Hepatocyte (in vitro differentiated cells): ENCODE measurements around the gene LCE2A. TPM values are rescaled to one million over a fixed set of nuclear protein-coding genes. Genes with fewer than 3 reads are reported as not detected.

Experiments
- DNase-seq: peaks from one replicate; pipeline ENCODE4 v3.0.0-alpha.2; 2016; ENCODE audit warnings: low spot score
- H2AFZ ChIP-seq: fragments of 200-600 bp; sonication (generic); 2 replicates; pipeline ENCODE4 v1.6.0; 2016; ENCODE audit warnings: antibody characterized with exemption, mild to moderate bottlenecking
- H3K27ac ChIP-seq: fragments of 200-600 bp; sonication (generic); 2 replicates; pipeline ENCODE4 v1.5.1; 2016; ENCODE audit warnings: mild to moderate bottlenecking
- H3K27me3 ChIP-seq: fragments of 200-600 bp; sonication (generic); 2 replicates; pipeline ENCODE4 v1.6.1; 2016
- H3K36me3 ChIP-seq: fragments of 200-600 bp; sonication (generic); replicated peaks from 2 replicates; pipeline ENCODE4 v1.5.1; 2016; ENCODE audit warnings: low read depth; ENCODE audit not compliant: insufficient read depth
- H3K4me1 ChIP-seq: fragments of 200-600 bp; sonication (generic); 2 replicates; pipeline ENCODE4 v1.5.1; 2016; ENCODE audit warnings: mild to moderate bottlenecking, moderate library complexity; ENCODE audit not compliant: insufficient read depth
- H3K4me2 ChIP-seq: fragments of 200-600 bp; sonication (generic); 2 replicates; pipeline ENCODE4 v1.6.0; 2016
- H3K4me3 ChIP-seq: fragments of 200-600 bp; sonication (generic); 2 replicates; pipeline ENCODE4 v1.5.1; 2016; ENCODE audit warnings: mild to moderate bottlenecking
- H3K79me2 ChIP-seq: fragments of 200-600 bp; sonication (generic); 2 replicates; pipeline ENCODE4 v1.6.0; 2017; ENCODE audit warnings: mild to moderate bottlenecking
- H3K9me2 ChIP-seq: fragments of 200-600 bp; sonication (generic); replicated peaks from 2 replicates; pipeline ENCODE4 v1.6.0; 2017; ENCODE audit warnings: mild to moderate bottlenecking; ENCODE audit not compliant: insufficient read depth
- H3K9me3 ChIP-seq: fragments of 200-600 bp; sonication (generic); 2 replicates; pipeline ENCODE4 v1.5.1; 2016; ENCODE audit warnings: low read depth, mild to moderate bottlenecking
- H4K20me1 ChIP-seq: fragments of 200-600 bp; sonication (generic); 2 replicates; pipeline ENCODE4 v1.6.0; 2016; ENCODE audit warnings: mild to moderate bottlenecking; ENCODE audit not compliant: insufficient read depth, poor library complexity, severe bottlenecking
- EZH2 ChIP-seq: fragments of 200-600 bp; sonication (generic); IDR thresholded peaks from 2 replicates; pipeline ENCODE4 v1.6.1; 2016; ENCODE audit warnings: antibody characterized with exemption, mild to moderate bottlenecking, borderline replicate concordance
- EZH2phosphoT487 ChIP-seq: fragments of 200-600 bp; sonication (generic); IDR thresholded peaks from one replicate; pipeline ENCODE4 v1.6.1; 2018; ENCODE audit warnings: antibody characterized with exemption, mild to moderate bottlenecking, low read depth, moderate library complexity; ENCODE audit not compliant: unreplicated experiment, severe bottlenecking
- WGBS: methylation state at CpG from one replicate; pipeline ENCODE4 v1.1.6; 2016; ENCODE audit warnings: low lambda C conversion rate; ENCODE audit errors: missing lambda C conversion rate; 5-methylcytosine and 5-hydroxymethylcytosine counted together
- polyA plus RNA-seq: library from polyadenylated mRNA; unstranded; fragments of >200 nt; fragmentation: Nextera tagmentation; extraction: Ambion mirVana; gene quantifications from 2 replicates; pipeline ENCODE4 v1.2.1, GENCODE V29; 2016
- total RNA-seq: library from RNA; depleted of rRNA; stranded (reverse); fragments of >200 nt; gene quantifications from 2 replicates; pipeline ENCODE4 v1.2.3, GENCODE V29; 2014
- TF ChIP-seq, protein P1 (sequence below): fragments of 200-600 bp; sonication (generic); IDR thresholded peaks from 2 replicates; pipeline ENCODE4 v1.5.1; 2016; ENCODE audit warnings: antibody characterized with exemption, mild to moderate bottlenecking; ENCODE audit not compliant: poor library complexity

LCE2A gene
- total and polyA plus RNA-seq, 2 experiments from 2014 or later: not detected

DNA sequence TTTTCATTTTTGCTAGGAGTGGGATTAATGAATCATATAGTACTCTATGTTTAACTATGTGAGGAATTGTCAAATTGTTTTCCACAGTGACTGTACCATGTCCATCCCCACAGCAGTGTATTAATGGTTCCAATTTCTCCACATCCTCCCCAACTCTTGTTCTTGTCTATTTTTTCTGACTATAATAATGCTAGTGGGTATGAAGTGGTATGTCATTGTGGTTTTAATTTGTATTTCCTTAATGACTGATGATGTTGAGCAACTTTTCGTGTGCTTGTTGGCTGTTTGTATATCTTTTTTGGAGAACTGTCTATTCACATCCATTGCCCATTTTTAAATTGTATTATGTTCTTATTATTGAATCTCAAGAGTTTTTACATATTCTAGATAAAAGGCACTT, 49.7 kb downstream of the LCE2A start:
- 24% methylated on average over 1 of the region's 1 CpG for WGBS
- Histone ChIP-seq H3K4me2 (no peak overlapping the region), H3K9me3 (peaks cover 3% of the 10 kb centered on the region), H3K27me3 (no peaks in the 10 kb centered on the region), H3K27ac (no peak overlapping the region), H3K79me2 (no peaks in the 10 kb centered on the region), H4K20me1 (no peaks in the 10 kb centered on the region), H3K4me3 (no peak overlapping the region), H2AFZ (no peak overlapping the region), H3K9me2 (no peaks in the 10 kb centered on the region), H3K4me1 (no peaks in the 10 kb centered on the region), H3K36me3 (no peaks in the 10 kb centered on the region)
- no peak for DNase-seq
- TF ChIP-seq, protein P1, sequence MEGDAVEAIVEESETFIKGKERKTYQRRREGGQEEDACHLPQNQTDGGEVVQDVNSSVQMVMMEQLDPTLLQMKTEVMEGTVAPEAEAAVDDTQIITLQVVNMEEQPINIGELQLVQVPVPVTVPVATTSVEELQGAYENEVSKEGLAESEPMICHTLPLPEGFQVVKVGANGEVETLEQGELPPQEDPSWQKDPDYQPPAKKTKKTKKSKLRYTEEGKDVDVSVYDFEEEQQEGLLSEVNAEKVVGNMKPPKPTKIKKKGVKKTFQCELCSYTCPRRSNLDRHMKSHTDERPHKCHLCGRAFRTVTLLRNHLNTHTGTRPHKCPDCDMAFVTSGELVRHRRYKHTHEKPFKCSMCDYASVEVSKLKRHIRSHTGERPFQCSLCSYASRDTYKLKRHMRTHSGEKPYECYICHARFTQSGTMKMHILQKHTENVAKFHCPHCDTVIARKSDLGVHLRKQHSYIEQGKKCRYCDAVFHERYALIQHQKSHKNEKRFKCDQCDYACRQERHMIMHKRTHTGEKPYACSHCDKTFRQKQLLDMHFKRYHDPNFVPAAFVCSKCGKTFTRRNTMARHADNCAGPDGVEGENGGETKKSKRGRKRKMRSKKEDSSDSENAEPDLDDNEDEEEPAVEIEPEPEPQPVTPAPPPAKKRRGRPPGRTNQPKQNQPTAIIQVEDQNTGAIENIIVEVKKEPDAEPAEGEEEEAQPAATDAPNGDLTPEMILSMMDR: no peak
- TF ChIP-seq EZH2phosphoT487: no peak
- no peak for TF ChIP-seq EZH2

Other genes starting within 250 kb of the LCE2A start
- not detected in 2 replicates for gene LCE5A, start 187.5 kb upstream of the LCE2A start, total RNA-seq
- not detected in 2 replicates for gene LCE5A, start 187.5 kb upstream of the LCE2A start, polyA plus RNA-seq
- not detected in 2 replicates for gene CRCT1, start 183.9 kb upstream of the LCE2A start, total RNA-seq
- gene CRCT1, start 183.9 kb upstream of the LCE2A start, polyA plus RNA-seq: not detected in 2 replicates
- gene LCE3E, start 131.6 kb upstream of the LCE2A start, total RNA-seq: not detected in 2 replicates
- not detected in 2 replicates for gene LCE3E, start 131.6 kb upstream of the LCE2A start, polyA plus RNA-seq
- not detected in 2 replicates for gene LCE3D, start 117.8 kb upstream of the LCE2A start, total RNA-seq
- not detected in 2 replicates for gene LCE3D, start 117.8 kb upstream of the LCE2A start, polyA plus RNA-seq
- gene LCE3C, start 98.1 kb upstream of the LCE2A start, total RNA-seq: not detected in 2 replicates
- gene LCE3C, start 98.1 kb upstream of the LCE2A start, polyA plus RNA-seq: not detected in 2 replicates
- not detected in 2 replicates for gene LCE3B, start 84.5 kb upstream of the LCE2A start, total RNA-seq
- not detected in 2 replicates for gene LCE3B, start 84.5 kb upstream of the LCE2A start, polyA plus RNA-seq
- not detected in 2 replicates for gene LCE3A, start 75.2 kb upstream of the LCE2A start, total RNA-seq
- not detected in 2 replicates for gene LCE3A, start 75.2 kb upstream of the LCE2A start, polyA plus RNA-seq
- not detected in 2 replicates for gene LCE2D, start 35.0 kb upstream of the LCE2A start, total RNA-seq
- gene LCE2D, start 35.0 kb upstream of the LCE2A start, polyA plus RNA-seq: not detected in 2 replicates
- not detected in 2 replicates for gene LCE2C, start 23.1 kb upstream of the LCE2A start, total RNA-seq
- gene LCE2C, start 23.1 kb upstream of the LCE2A start, polyA plus RNA-seq: not detected in 2 replicates
- not detected in 2 replicates for gene LCE2B, start 12.2 kb upstream of the LCE2A start, total RNA-seq
- gene LCE2B, start 12.2 kb upstream of the LCE2A start, polyA plus RNA-seq: not detected in 2 replicates
- not detected in 2 replicates for gene LCE4A, start 9.8 kb downstream of the LCE2A start, total RNA-seq
- not detected in 2 replicates for gene LCE4A, start 9.8 kb downstream of the LCE2A start, polyA plus RNA-seq
- gene KPRP, start 59.7 kb downstream of the LCE2A start, total RNA-seq: not detected in 2 replicates
- gene KPRP, start 59.7 kb downstream of the LCE2A start, polyA plus RNA-seq: not detected in 2 replicates
- not detected in 2 replicates for gene LCE1F, start 76.8 kb downstream of the LCE2A start, total RNA-seq
- not detected in 2 replicates for gene LCE1F, start 76.8 kb downstream of the LCE2A start, polyA plus RNA-seq
- not detected in 2 replicates for gene LCE1E, start 87.9 kb downstream of the LCE2A start, total RNA-seq
- gene LCE1E, start 87.9 kb downstream of the LCE2A start, polyA plus RNA-seq: not detected in 2 replicates
- not detected in 2 replicates for gene LCE1D, start 98.4 kb downstream of the LCE2A start, total RNA-seq
- not detected in 2 replicates for gene LCE1D, start 98.4 kb downstream of the LCE2A start, polyA plus RNA-seq
- gene LCE1C, start 108.3 kb downstream of the LCE2A start, total RNA-seq: not detected in 2 replicates
- gene LCE1C, start 108.3 kb downstream of the LCE2A start, polyA plus RNA-seq: not detected in 2 replicates
- not detected in 2 replicates for gene LCE1B, start 113.6 kb downstream of the LCE2A start, total RNA-seq
- not detected in 2 replicates for gene LCE1B, start 113.6 kb downstream of the LCE2A start, polyA plus RNA-seq
- gene LCE1A, start 129.1 kb downstream of the LCE2A start, total RNA-seq: not detected in 2 replicates
- gene LCE1A, start 129.1 kb downstream of the LCE2A start, polyA plus RNA-seq: not detected in 2 replicates
- gene LCE6A, start 144.5 kb downstream of the LCE2A start, total RNA-seq: not detected in 2 replicates
- gene LCE6A, start 144.5 kb downstream of the LCE2A start, polyA plus RNA-seq: not detected in 2 replicates
- gene LCE7A, start 161.7 kb downstream of the LCE2A start, total RNA-seq: not detected in 2 replicates
- gene LCE7A, start 161.7 kb downstream of the LCE2A start, polyA plus RNA-seq: not detected in 2 replicates
- not detected in 2 replicates for gene SMCP, start 180.0 kb downstream of the LCE2A start, total RNA-seq
- gene SMCP, start 180.0 kb downstream of the LCE2A start, polyA plus RNA-seq: not detected in 2 replicates
- gene IVL, start 210.2 kb downstream of the LCE2A start, total RNA-seq: 0.52 TPM in 1 of 2 replicates, not detected in the other
- not detected in 2 replicates for gene IVL, start 210.2 kb downstream of the LCE2A start, polyA plus RNA-seq
- gene SPRR5, start 248.9 kb downstream of the LCE2A start, total RNA-seq: not detected in 2 replicates
- not detected in 2 replicates for gene SPRR5, start 248.9 kb downstream of the LCE2A start, polyA plus RNA-seq